Naive thymus-derived CD4-positive, alpha-beta T cell (primary cell): ENCODE data around the gene GRSF1. TPM values are rescaled to one million over a fixed set of nuclear protein-coding genes. Genes with fewer than 3 reads are reported as not detected.

Source experiments
- ATAC-seq: fragments of 150-1000 bp; cut with Tn5 transposase; 2 replicates; pipeline ENCODE4 v1.10.0; 2021; ENCODE audit warnings: mild to moderate bottlenecking, moderate library complexity
- CTCF ChIA-PET: fragments of 350-600 bp; sonication (Branson Sonifier 250); formaldehyde crosslinking; loops from one replicate; lab custom pipeline; 2021; ENCODE audit warnings: antibody characterized with exemption; lab: Charles Lee
- POLR2A ChIA-PET: fragments of 350-600 bp; sonication (Branson Sonifier 250); formaldehyde crosslinking; loops from one replicate; lab custom pipeline; 2021; ENCODE audit warnings: antibody characterized with exemption, inconsistent platforms; lab: Charles Lee
- DNase-seq, 9 donors: peaks; one replicate each; pipeline versions ENCODE4 v3.0.0 to v3.0.0-alpha.2; 2020 to 2022; ENCODE audit warnings: mixed read lengths in 1 of 9
- H3K27ac ChIP-seq: one replicate; pipeline ENCODE4 v1.7.0; 2013; ENCODE audit warnings: mild to moderate bottlenecking, low read depth, low read length, moderate library complexity
- H3K27me3 ChIP-seq, 2 donors: one replicate each; pipeline ENCODE4 v1.7.0; 2013; ENCODE audit warnings: low read length in 2 of 2, mild to moderate bottlenecking in 2 of 2, moderate library complexity in 2 of 2; ENCODE audit not compliant: control insufficient read depth in 2 of 2, insufficient read depth in 2 of 2
- H3K36me3 ChIP-seq, 3 experiments: 1 replicate in 2 of 3; 2 replicates in 1 of 3; pipeline ENCODE4 v1.7.0; 2013; ENCODE audit warnings: low read length in 3 of 3, mild to moderate bottlenecking in 3 of 3, moderate library complexity in 1 of 3; ENCODE audit not compliant: insufficient read depth in 3 of 3, control insufficient read depth in 2 of 3
- H3K4me1 ChIP-seq, 2 donors: one replicate each; pipeline ENCODE4 v1.7.0; 2013; ENCODE audit warnings: low read length in 2 of 2, mild to moderate bottlenecking in 2 of 2, moderate library complexity in 1 of 2; ENCODE audit not compliant: control insufficient read depth in 2 of 2, insufficient read depth in 2 of 2
- H3K4me3 ChIP-seq: 2 replicates; pipeline ENCODE4 v1.7.0; 2013; ENCODE audit warnings: mild to moderate bottlenecking, low read length
- H3K9me3 ChIP-seq, 3 experiments: 1 replicate in 2 of 3; 2 replicates in 1 of 3; pipeline ENCODE4 v1.7.0; 2013; ENCODE audit warnings: low read length in 3 of 3; ENCODE audit not compliant: control insufficient read depth in 2 of 3
- H3K27ac Mint-ChIP-seq, 9 donors: one replicate each; pipeline ENCODE4 v1.8.0; 2020 to 2022; ENCODE audit warnings: mixed read lengths in 9 of 9, mild to moderate bottlenecking in 8 of 9, moderate library complexity in 5 of 9, inconsistent platforms in 2 of 9
- H3K27me3 Mint-ChIP-seq, 5 donors: one replicate each; pipeline ENCODE4 v1.8.0; 2021 to 2022; ENCODE audit warnings: mixed read lengths in 5 of 5, mild to moderate bottlenecking in 1 of 5
- H3K36me3 Mint-ChIP-seq, 5 donors: one replicate each; pipeline ENCODE4 v1.8.0; 2020 to 2022; ENCODE audit warnings: mixed read lengths in 5 of 5, mild to moderate bottlenecking in 3 of 5, inconsistent platforms in 1 of 5
- H3K4me1 Mint-ChIP-seq, 7 donors: one replicate each; pipeline ENCODE4 v1.8.0; 2020 to 2022; ENCODE audit warnings: mixed read lengths in 7 of 7, mild to moderate bottlenecking in 3 of 7, inconsistent platforms in 1 of 7
- H3K4me3 Mint-ChIP-seq, 10 donors: one replicate each; pipeline ENCODE4 v1.8.0; 2020 to 2022; ENCODE audit warnings: mild to moderate bottlenecking in 10 of 10, mixed read lengths in 10 of 10, moderate library complexity in 6 of 10, inconsistent platforms in 2 of 10
- H3K9me3 Mint-ChIP-seq, 11 donors: one replicate each; pipeline ENCODE4 v1.8.0; 2020 to 2022; ENCODE audit warnings: mixed read lengths in 11 of 11, mild to moderate bottlenecking in 4 of 11, inconsistent platforms in 1 of 11, moderate library complexity in 1 of 11
- intact Hi-C, 2 donors: fragments of 100-400 bp; cut with micrococcal nuclease; formaldehyde crosslinking; loops; one replicate each; pipeline ENCODE4 v1.15.1; 2023
- polyA plus RNA-seq, 2 donors: library from polyadenylated mRNA; unstranded; fragments of 300-500 nt; fragmentation: Illumina TruSeq; gene quantifications; one replicate each; pipeline ENCODE4 v1.2.3, GENCODE V29; 2021
- total RNA-seq, 6 experiments: library from RNA in 5 of 6; stranded (reverse) in 5 of 6; gene quantifications; 1 replicate in 5 of 6; 2 replicates in 1 of 6; pipeline ENCODE4 v1.2.3 and lab custom pipeline; 2021 to 2026

GRSF1 gene, protein sequence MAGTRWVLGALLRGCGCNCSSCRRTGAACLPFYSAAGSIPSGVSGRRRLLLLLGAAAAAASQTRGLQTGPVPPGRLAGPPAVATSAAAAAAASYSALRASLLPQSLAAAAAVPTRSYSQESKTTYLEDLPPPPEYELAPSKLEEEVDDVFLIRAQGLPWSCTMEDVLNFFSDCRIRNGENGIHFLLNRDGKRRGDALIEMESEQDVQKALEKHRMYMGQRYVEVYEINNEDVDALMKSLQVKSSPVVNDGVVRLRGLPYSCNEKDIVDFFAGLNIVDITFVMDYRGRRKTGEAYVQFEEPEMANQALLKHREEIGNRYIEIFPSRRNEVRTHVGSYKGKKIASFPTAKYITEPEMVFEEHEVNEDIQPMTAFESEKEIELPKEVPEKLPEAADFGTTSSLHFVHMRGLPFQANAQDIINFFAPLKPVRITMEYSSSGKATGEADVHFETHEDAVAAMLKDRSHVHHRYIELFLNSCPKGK
- 10 to 100 TPM; 35.9 to 76.0 (median 48.0) TPM for total RNA-seq
- 100 to 1,000 TPM in 1 of 2 donors, 10 to 100 TPM in 1; 89.9 to 111 TPM for polyA plus RNA-seq
- 62.3 reads per million, percentile 76 among the genes with 10 or more reads in this experiment for total RNA-seq (lab: John Stamatoyannopoulos, UW)

DNA sequence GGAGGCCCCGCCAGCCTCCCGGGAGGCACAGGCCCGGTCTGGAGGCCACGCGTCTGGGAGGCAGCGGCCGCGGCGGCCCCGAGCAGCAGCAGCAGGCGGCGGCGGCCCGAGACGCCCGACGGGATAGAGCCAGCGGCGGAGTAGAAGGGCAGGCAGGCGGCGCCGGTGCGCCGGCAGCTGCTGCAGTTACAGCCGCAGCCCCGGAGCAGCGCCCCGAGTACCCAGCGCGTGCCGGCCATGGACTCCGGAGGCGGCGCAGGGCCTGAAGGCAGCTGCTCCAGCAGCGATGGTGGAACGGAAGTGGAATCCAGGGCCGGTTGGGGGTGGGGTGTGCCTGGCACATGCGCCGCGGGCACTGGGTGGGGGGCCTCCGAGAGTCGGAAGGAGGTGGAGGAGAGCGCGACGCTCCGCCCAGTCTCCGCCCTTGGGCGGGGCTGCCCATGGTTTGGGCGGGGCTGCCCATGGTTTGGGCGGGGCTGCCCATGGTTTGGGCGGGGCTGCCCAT lies at the start of gene GRSF1:
GRSF1 (minus strand) TSS at position 302 of the 505 bp plus-strand sequence; CDS start at position 239, 63 bp downstream.
- POLR2A ChIA-PET: interaction anchor here (1.0 to 3.6 kb wide), 12 partner anchors 9 to 1079 kb away, joined by 3 to 43 read pairs (median 6); partner anchors contain the start of genes DCK, MOB1B, SULT1B1 and UTP3
- Histone ChIP-seq H3K4me3 (peak within 1 kb of the TSS; percentile 83), H3K27ac (peak within 1 kb of the TSS; percentile 88), H3K36me3 (peaks cover 0 to 9% (median 5%) of the 10 kb centered on the region in 3 experiments), H3K4me1 (peaks cover 17 to 22% of the 10 kb centered on the region in 2 donors), H3K27me3 (no peaks in the 10 kb centered on the region), H3K9me3 (no peaks in the 10 kb centered on the region)
- H3K4me3 Mint-ChIP-seq: peak within 1 kb of the TSS; percentile 89 to 99 (median 97)
- H3K9me3 Mint-ChIP-seq: no peaks in the 10 kb centered on the region
- ATAC-seq: peak; percentile 96
- DNase-seq: peak; percentile 92 to 96 (median 95)
- CTCF ChIA-PET: no interaction called here
- peaks cover 8 to 40% (median 29%) of the 10 kb centered on the region in 7 donors for H3K4me1 Mint-ChIP-seq
- intact Hi-C loops: loop anchor here (1.0 to 5.0 kb wide), 12 partner anchors 21 to 1079 kb away; partner anchors contain the start of genes DCK (in 2 of the 2), MOB1B (in 2 of the 2), UTP3 (in 2 of the 2) and SULT1B1 (in 1 of the 2)
- H3K27me3 Mint-ChIP-seq: no peaks in the 10 kb centered on the region
- H3K27ac Mint-ChIP-seq: peak within 1 kb of the TSS; percentile 91 to 98 (median 96)
- peaks cover 0 to 14% (median 5%) of the 10 kb centered on the region in 5 donors for H3K36me3 Mint-ChIP-seq

DNA sequence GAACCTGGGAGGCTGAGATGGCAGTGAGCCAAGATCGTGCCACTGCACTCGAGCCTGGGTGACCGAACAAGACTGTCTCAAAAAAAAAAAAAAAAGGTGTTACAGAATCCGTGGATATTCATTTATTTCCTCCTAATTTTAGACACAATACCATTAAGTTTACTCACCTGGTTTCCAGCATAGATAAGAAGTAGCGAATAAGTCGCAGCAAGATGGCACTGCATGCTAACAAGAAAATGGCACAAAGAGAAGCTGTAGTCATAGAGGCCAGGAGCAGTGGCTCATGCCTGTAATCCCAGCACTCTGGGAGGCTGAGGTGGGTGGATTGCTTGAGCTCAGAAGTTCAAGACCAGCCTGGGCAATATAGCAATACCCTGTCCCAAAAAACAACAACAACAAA lies 45.5 kb upstream of the GRSF1 start:
- Histone ChIP-seq H3K27me3 (no peaks in the 10 kb centered on the region), H3K9me3 (no peaks in the 10 kb centered on the region), H3K4me3 (no peak overlapping the region), H3K27ac (no peak overlapping the region), H3K36me3 (no peaks in the 10 kb centered on the region), H3K4me1 (no peaks in the 10 kb centered on the region)
- intact Hi-C loops: no loop called here
- Mint-ChIP-seq H3K4me1 (no peaks in the 10 kb centered on the region), H3K27ac (no peak overlapping the region), H3K36me3 (no peaks in the 10 kb centered on the region), H3K4me3 (no peak overlapping the region), H3K9me3 (no peaks in the 10 kb centered on the region), H3K27me3 (peaks cover 0 to 8% (median 0%) of the 10 kb centered on the region in 5 donors)
- CTCF ChIA-PET: no interaction called here
- ATAC-seq (no peak), DNase-seq (no peak)
- POLR2A ChIA-PET: no interaction called here

DNA sequence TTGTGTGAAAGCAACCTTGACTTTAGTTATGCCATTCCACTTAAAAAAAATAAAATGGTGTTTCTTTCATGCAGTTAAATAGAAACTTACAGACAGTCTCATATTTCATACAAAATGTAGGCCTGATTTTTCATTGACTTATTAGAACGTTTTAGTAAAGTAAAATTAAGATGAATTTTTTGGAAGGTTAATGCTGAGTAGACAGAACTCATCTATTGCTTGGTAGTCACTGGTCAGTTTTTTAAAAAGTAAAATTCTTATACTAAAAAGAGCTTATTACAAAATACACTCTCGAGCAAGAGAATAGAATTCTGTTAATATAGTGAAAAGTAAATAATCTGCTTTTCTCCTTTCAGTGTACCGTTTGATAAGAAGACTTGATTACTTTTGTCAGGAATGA lies 41.0 kb upstream of the GRSF1 start:
- no peak overlapping the region for H3K4me3 ChIP-seq
- intact Hi-C loops: no loop called here
- H3K36me3 ChIP-seq: no peaks in the 10 kb centered on the region
- H3K9me3 Mint-ChIP-seq: no peaks in the 10 kb centered on the region
- ChIA-PET CTCF (no interaction called here), POLR2A (no interaction called here)
- H3K4me1 ChIP-seq: no peaks in the 10 kb centered on the region
- no peaks in the 10 kb centered on the region for H3K9me3 ChIP-seq
- peaks cover 0 to 8% (median 0%) of the 10 kb centered on the region in 5 donors for H3K27me3 Mint-ChIP-seq
- DNase-seq: no peak
- H3K27ac Mint-ChIP-seq: no peak overlapping the region
- H3K36me3 Mint-ChIP-seq: no peaks in the 10 kb centered on the region
- no peak overlapping the region for H3K27ac ChIP-seq
- H3K4me3 Mint-ChIP-seq: no peak overlapping the region
- no peaks in the 10 kb centered on the region for H3K27me3 ChIP-seq
- ATAC-seq: no peak
- H3K4me1 Mint-ChIP-seq: no peaks in the 10 kb centered on the region

DNA sequence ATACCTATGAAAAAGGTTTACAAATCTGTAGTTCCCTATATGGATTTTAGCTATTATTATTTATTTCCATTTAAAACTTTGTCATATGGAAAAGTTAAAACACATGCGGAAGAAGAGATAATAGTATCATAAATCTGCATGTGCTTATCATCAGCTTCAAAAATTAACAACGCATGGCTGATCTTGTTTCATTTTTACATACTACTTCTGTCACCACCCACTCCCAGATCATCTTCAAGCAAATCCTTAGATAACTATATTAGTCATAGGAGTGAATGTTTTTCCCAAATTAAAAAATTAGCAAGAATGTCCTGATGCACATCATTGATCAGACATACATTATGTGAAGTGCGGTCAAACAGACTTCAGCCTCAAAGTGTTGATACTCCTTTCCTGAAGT lies 37.9 kb upstream of the GRSF1 start:
- Mint-ChIP-seq H3K9me3 (no peaks in the 10 kb centered on the region), H3K27me3 (peaks cover 0 to 11% (median 0%) of the 10 kb centered on the region in 5 donors), H3K36me3 (no peaks in the 10 kb centered on the region), H3K4me3 (no peak overlapping the region), H3K27ac (no peak overlapping the region), H3K4me1 (no peaks in the 10 kb centered on the region)
- no peaks in the 10 kb centered on the region for H3K9me3 ChIP-seq
- ChIA-PET CTCF (no interaction called here), POLR2A (no interaction called here)
- H3K27ac ChIP-seq: no peak overlapping the region
- DNase-seq: no peak
- no peaks in the 10 kb centered on the region for H3K27me3 ChIP-seq
- intact Hi-C loops: no loop called here
- no peak overlapping the region for H3K4me3 ChIP-seq
- no peak for ATAC-seq
- no peaks in the 10 kb centered on the region for H3K4me1 ChIP-seq
- H3K36me3 ChIP-seq: no peaks in the 10 kb centered on the region

DNA sequence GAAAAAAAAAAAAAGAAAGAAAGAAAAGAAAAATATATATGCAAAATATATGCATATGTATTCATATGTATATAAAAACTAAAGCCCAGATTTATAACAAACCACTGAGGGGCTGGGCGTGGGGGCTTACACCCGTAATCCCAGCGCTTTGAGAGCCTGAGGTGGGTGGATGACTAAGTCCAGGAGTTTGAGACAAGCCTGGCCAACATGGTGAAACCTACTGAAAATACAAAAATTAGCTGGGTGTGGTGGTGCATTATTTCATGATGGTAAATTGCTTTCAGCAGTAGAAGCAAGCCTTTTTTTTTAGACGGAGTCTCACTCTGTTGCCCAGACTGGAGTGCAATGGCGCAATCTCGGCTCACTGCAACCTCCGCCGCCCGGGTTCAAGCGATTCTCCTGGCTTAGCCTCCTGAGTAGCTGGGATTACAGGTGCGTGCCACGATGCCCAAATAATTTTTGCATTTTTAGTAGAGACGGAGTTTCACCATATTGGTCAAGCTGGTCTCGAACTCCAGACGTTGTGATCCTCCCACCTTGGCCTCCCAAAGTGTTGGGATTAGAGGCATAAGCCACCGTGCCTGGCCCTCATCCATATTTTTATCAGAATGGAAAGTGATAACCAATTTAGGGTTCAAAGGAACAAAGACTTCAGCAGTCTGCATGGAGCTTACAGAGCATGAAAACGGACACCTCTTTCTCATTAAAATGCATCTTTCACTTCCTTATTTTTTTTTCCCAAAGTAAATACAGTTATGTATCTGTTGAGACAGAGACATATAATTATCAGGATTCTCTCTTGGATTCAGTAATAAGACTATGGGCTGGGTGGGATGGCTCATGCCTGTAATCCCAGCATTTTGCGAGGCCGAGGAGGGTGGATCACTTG lies 34.8 kb upstream of the GRSF1 start:
- ChIA-PET POLR2A (no interaction called here), CTCF (no interaction called here)
- DNase-seq (no peak), ATAC-seq (no peak)
- Histone ChIP-seq H3K27ac (no peak overlapping the region), H3K9me3 (no peaks in the 10 kb centered on the region), H3K4me1 (no peaks in the 10 kb centered on the region), H3K4me3 (no peak overlapping the region), H3K27me3 (no peaks in the 10 kb centered on the region), H3K36me3 (no peaks in the 10 kb centered on the region)
- peaks cover 0 to 2% (median 0%) of the 10 kb centered on the region in 11 donors for H3K9me3 Mint-ChIP-seq
- no peak overlapping the region for H3K4me3 Mint-ChIP-seq
- no peak overlapping the region for H3K27ac Mint-ChIP-seq
- peaks cover 0 to 11% (median 0%) of the 10 kb centered on the region in 5 donors for H3K27me3 Mint-ChIP-seq
- intact Hi-C loops: no loop called here
- peaks cover 0 to 4% (median 0%) of the 10 kb centered on the region in 5 donors for H3K36me3 Mint-ChIP-seq
- H3K4me1 Mint-ChIP-seq: no peaks in the 10 kb centered on the region

DNA sequence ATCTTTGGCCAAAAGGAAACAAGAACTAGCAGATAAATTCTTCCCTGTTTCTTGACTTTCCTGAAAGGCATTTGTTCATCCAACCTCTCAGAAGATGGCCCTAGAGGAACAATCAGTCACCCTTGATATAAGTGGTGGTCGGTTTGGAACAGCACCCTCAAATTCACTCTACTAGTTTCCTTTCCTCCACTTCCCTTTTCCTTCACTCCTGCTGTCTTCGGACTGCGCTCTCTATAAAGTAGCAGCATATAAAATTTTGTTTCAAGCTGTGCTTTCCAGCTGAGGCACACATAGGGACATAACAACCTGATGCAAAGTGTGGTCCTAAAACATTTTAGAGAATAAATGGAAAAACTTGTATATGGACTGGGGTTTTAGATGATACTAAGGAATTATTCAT lies 33.5 kb upstream of the GRSF1 start:
- H3K4me1 ChIP-seq: no peaks in the 10 kb centered on the region
- POLR2A ChIA-PET: no interaction called here
- H3K9me3 ChIP-seq: no peaks in the 10 kb centered on the region
- no peak overlapping the region for H3K27ac ChIP-seq
- H3K36me3 Mint-ChIP-seq: peaks cover 0 to 4% (median 0%) of the 10 kb centered on the region in 5 donors
- no peaks in the 10 kb centered on the region for H3K4me1 Mint-ChIP-seq
- intact Hi-C loops: no loop called here
- H3K4me3 Mint-ChIP-seq: no peak overlapping the region
- CTCF ChIA-PET: no interaction called here
- no peak overlapping the region for H3K4me3 ChIP-seq
- H3K27me3 ChIP-seq: no peaks in the 10 kb centered on the region
- H3K27ac Mint-ChIP-seq: no peak overlapping the region
- H3K9me3 Mint-ChIP-seq: peaks cover 0 to 4% (median 0%) of the 10 kb centered on the region in 11 donors
- DNase-seq (no peak), ATAC-seq (no peak)
- peaks cover 0 to 15% (median 0%) of the 10 kb centered on the region in 5 donors for H3K27me3 Mint-ChIP-seq
- no peaks in the 10 kb centered on the region for H3K36me3 ChIP-seq
